DOHH2 (cell line): ENCODE measurements around the gene FAM234B.

Experiments used
- H3F3A ChIP-seq: fragments of 200-600 bp; sonication (generic), shearing (Covaris generic); 2 replicates; pipeline ENCODE4 v1.6.0; 2016; ENCODE audit warnings: antibody characterized with exemption, mild to moderate bottlenecking; ENCODE audit not compliant: control insufficient read depth, insufficient read depth
- H3K27ac ChIP-seq: fragments of 200-600 bp; sonication (generic); 2 replicates; pipeline ENCODE4 v1.5.1; 2014; ENCODE audit warnings: low read depth, mild to moderate bottlenecking, low read length, moderate library complexity
- H3K27me3 ChIP-seq: fragments of 200-600 bp; sonication (generic); 2 replicates; pipeline ENCODE4 v1.6.1; 2014; ENCODE audit warnings: mild to moderate bottlenecking, low read length, mixed read lengths; ENCODE audit not compliant: control insufficient read depth
- H3K36me3 ChIP-seq: fragments of 200-600 bp; sonication (generic); 2 replicates; pipeline ENCODE4 v1.6.1; 2014; ENCODE audit warnings: mild to moderate bottlenecking, low read length, moderate library complexity, mixed read lengths; ENCODE audit not compliant: control insufficient read depth
- H3K4me1 ChIP-seq: fragments of 200-600 bp; sonication (generic); 2 replicates; pipeline ENCODE4 v1.6.1; 2014; ENCODE audit warnings: mild to moderate bottlenecking, low read length, mixed read lengths; ENCODE audit not compliant: control insufficient read depth
- H3K4me2 ChIP-seq: fragments of 200-600 bp; sonication (generic); 2 replicates; pipeline ENCODE4 v1.6.0; 2014; ENCODE audit warnings: mild to moderate bottlenecking, low read length, moderate library complexity
- H3K4me3 ChIP-seq: fragments of 200-600 bp; sonication (generic); 2 replicates; pipeline ENCODE4 v1.5.1; 2014; ENCODE audit warnings: mild to moderate bottlenecking, low read length, mixed read lengths
- H3K79me2 ChIP-seq: fragments of 200-600 bp; sonication (generic); 2 replicates; pipeline ENCODE4 v1.6.1; 2014; ENCODE audit warnings: mild to moderate bottlenecking, low read length, mixed read lengths; ENCODE audit not compliant: control insufficient read depth
- H3K9me2 ChIP-seq: fragments of 200-600 bp; sonication (generic); replicated peaks from 2 replicates; pipeline ENCODE4 v1.6.1; 2014; ENCODE audit warnings: mild to moderate bottlenecking, low read length, mixed read lengths; ENCODE audit not compliant: control insufficient read depth
- H3K9me3 ChIP-seq: fragments of 200-600 bp; sonication (generic); 2 replicates; pipeline ENCODE4 v1.6.1; 2014; ENCODE audit warnings: antibody characterized with exemption, low read length, mixed read lengths; ENCODE audit not compliant: control insufficient read depth, insufficient read depth
- H4K20me1 ChIP-seq: fragments of 200-600 bp; sonication (generic); 2 replicates; pipeline ENCODE4 v1.6.0; 2014; ENCODE audit warnings: low read depth, mild to moderate bottlenecking, antibody characterized with exemption, low read length, moderate library complexity; ENCODE audit not compliant: control insufficient read depth, insufficient read depth
- CTCF ChIP-seq: fragments of 200-600 bp; sonication (generic); IDR thresholded peaks from one replicate; pipeline ENCODE4 v1.5.1; 2014; ENCODE audit warnings: antibody characterized with exemption, mild to moderate bottlenecking, low read depth, low read length; ENCODE audit not compliant: poor library complexity, severe bottlenecking
- EZH2phosphoT487 ChIP-seq: fragments of 200-600 bp; sonication (generic); IDR thresholded peaks from 2 replicates; pipeline ENCODE4 v1.6.1; 2017; ENCODE audit warnings: borderline replicate concordance, mild to moderate bottlenecking, antibody characterized with exemption, low read length, moderate library complexity, mixed read lengths

The FAM234B gene

GRCh38 chr12:13044002-13044905 lies at the start of gene FAM234B:
FAM234B (plus strand) TSS chr12:13044381; CDS start chr12:13044404, 23 bp downstream.
- Histone ChIP-seq H3K36me3 (no peaks in the 10 kb centered on the region), H4K20me1 (no peaks in the 10 kb centered on the region), H3K4me1 (peaks cover 12% of the 10 kb centered on the region), H3K27me3 (peaks cover 11% of the 10 kb centered on the region), H3F3A (no peaks in the 10 kb centered on the region), H3K9me2 (no peaks in the 10 kb centered on the region), H3K4me2 (peak within 1 kb of the TSS; percentile 94), H3K9me3 (no peaks in the 10 kb centered on the region), H3K4me3 (peak within 1 kb of the TSS; percentile 91), H3K27ac (no peak within 1 kb of the TSS), H3K79me2 (no peaks in the 10 kb centered on the region)
- TF ChIP-seq CTCF (peak; percentile 31), EZH2phosphoT487 (no peak)

- Histone ChIP-seq H3K36me3 (no peaks in the 10 kb centered on the region), H3K9me3 (no peaks in the 10 kb centered on the region), H3K9me2 (no peaks in the 10 kb centered on the region), H3K27ac (no peak overlapping the region), H3K79me2 (no peaks in the 10 kb centered on the region), H3F3A (no peaks in the 10 kb centered on the region), H3K4me3 (no peak overlapping the region), H3K4me1 (peaks cover 6% of the 10 kb centered on the region), H4K20me1 (no peaks in the 10 kb centered on the region), H3K27me3 (peaks cover 33% of the 10 kb centered on the region), H3K4me2 (no peak overlapping the region)
- TF ChIP-seq EZH2phosphoT487 (no peak), CTCF (no peak)
These were observed 49.1 kb upstream of the FAM234B start for GRCh38 chr12:12995088-12995487.

- H3K4me3 ChIP-seq, result no peak overlapping the region
- H4K20me1 ChIP-seq, result no peaks in the 10 kb centered on the region
- H3F3A ChIP-seq, result no peaks in the 10 kb centered on the region
- no peaks in the 10 kb centered on the region for H3K9me3 ChIP-seq
- H3K27ac ChIP-seq, result no peak overlapping the region
- no peaks in the 10 kb centered on the region for H3K79me2 ChIP-seq
- TF ChIP-seq EZH2phosphoT487 (no peak), CTCF (no peak)
- H3K4me2 ChIP-seq, result no peak overlapping the region
- H3K4me1 ChIP-seq, result peaks cover 14% of the 10 kb centered on the region
- H3K9me2 ChIP-seq, result no peaks in the 10 kb centered on the region
- peaks cover 41% of the 10 kb centered on the region for H3K27me3 ChIP-seq
- no peaks in the 10 kb centered on the region for H3K36me3 ChIP-seq
These were observed 48.0 kb upstream of the FAM234B start for GRCh38 chr12:12996209-12996608.
